Ishikawa (cell line): ENCODE measurements around the gene LCT.

Experiments used
- EP300 ChIP-seq: IDR thresholded peaks from 2 replicates; pipeline ENCODE4 v1.6.1; 2012; ENCODE audit warnings: borderline replicate concordance
- ZBTB7A ChIP-seq: IDR thresholded peaks from 2 replicates; pipeline ENCODE4 v1.6.1; 2012; ENCODE audit warnings: low read depth

GRCh38 chr2:135850892-135851668 is 14.1 kb upstream of the LCT start:
- TF ChIP-seq EP300 = no peak
- no peak for TF ChIP-seq ZBTB7A
